Measurements from ENCODE around the gene SPOCK1. TPM values are rescaled to one million over a fixed set of nuclear protein-coding genes. Genes with fewer than 3 reads are reported as not detected.

The SPOCK1 gene
- total and polyA plus RNA-seq, 2 of the 13 experiments (the other 11 are each of a cell fraction or from before 2014, with no cell fraction given) = 0.18 to 0.29 TPM

GRCh38 chr5:137051161-137051560 lies 448.0 kb downstream of the SPOCK1 start:
- ATAC-seq (no peak), FAIRE-seq (no peak), DNase-seq (ENCODE audit: low spot score) (peak; percentile 5)
- in situ Hi-C loops (cut with HindIII; ENCODE audit: extremely low pct_ligation_motif_present, low pct_unique_long_range_greater_than_20kb) (no loop called here), intact Hi-C loops (cut with micrococcal nuclease; ENCODE audit: unreplicated experiment) (no loop called here)
- Histone ChIP-seq H3K36me3 (replicated peaks in 1 of 2; ENCODE audit: control insufficient read depth in 1 of 2, insufficient read depth in 2 of 2, low read length in 2 of 2) (no peaks in the 10 kb centered on the region), H3K4me1 (ENCODE audit: insufficient read depth, low read length) (no peaks in the 10 kb centered on the region), H3K79me2 (ENCODE audit: insufficient read depth, low read length) (no peaks in the 10 kb centered on the region), H3K27me3 (ENCODE audit: control insufficient read depth in 1 of 2, insufficient read depth in 2 of 2, low read length in 2 of 2) (no peaks in the 10 kb centered on the region), H3K9me3 (ENCODE audit: low read length) (no peaks in the 10 kb centered on the region), H3K27ac (ENCODE audit: extremely low read length, insufficient read depth, low read length) (no peak overlapping the region), H4K20me1 (ENCODE audit: insufficient read depth, low read length) (no peaks in the 10 kb centered on the region), H3K4me3 (replicated peaks in 1 of 3; ENCODE audit: insufficient read depth in 1 of 3, low read depth in 2 of 3, low read length in 3 of 3) (no peak overlapping the region), H3K4me2 (ENCODE audit: low read depth, low read length) (no peak overlapping the region), H3K9ac (ENCODE audit: insufficient read depth, low read depth, low read length) (no peak overlapping the region), H2AFZ (ENCODE audit: low read length) (no peak overlapping the region)
- ChIA-PET POLR2A (no interaction called here), CTCF (ENCODE audit: low intra/inter-chr PET ratio, low total read pairs) (no interaction called here)
- 5% methylated on average over 3 of the region's 3 CpGs for WGBS (ENCODE audit: low lambda C conversion rate)
- BruUV-seq (replicated peaks) = no TSS peak
- TF ChIP-seq ZNF460 (CRISPR knock-in tag; IDR thresholded peaks at IDR 0.05; ENCODE audit: borderline replicate concordance) (no peak), NCOA5 (CRISPR knock-in tag; IDR thresholded peaks at IDR 0.05) (no peak), SSRP1 (CRISPR knock-in tag; IDR thresholded peaks at IDR 0.05) (no peak), ZNF232 (CRISPR knock-in tag; IDR thresholded peaks at IDR 0.05; ENCODE audit: borderline replicate concordance) (no peak), ZNF569 (CRISPR knock-in tag; IDR thresholded peaks at IDR 0.05; ENCODE audit: borderline replicate concordance) (no peak), ZGPAT (CRISPR knock-in tag; IDR thresholded peaks at IDR 0.05) (no peak), HMGXB4 (CRISPR knock-in tag; IDR thresholded peaks at IDR 0.05; ENCODE audit: borderline replicate concordance in 1 of 2, low read depth in 1 of 2) (no peak), XBP1 (CRISPR knock-in tag; IDR thresholded peaks at IDR 0.05) (no peak), CTCF (CRISPR knock-in tag; IDR thresholded peaks at IDR 0.05) (0 out of 2 replicates have a peak, but pooled peaks have one; percentile 12)
